HepG2 (cell line): ENCODE results near the gene ELP1. TPM values are rescaled to one million over a fixed set of nuclear protein-coding genes. Genes with fewer than 3 reads are reported as not detected.

Source experiments
- ATAC-seq: fragments of 200-7000 bp; cut with Tn5 transposase; 3 replicates; pipeline ENCODE4 v1.9.1; 2020; ENCODE audit warnings: mild to moderate bottlenecking, moderate library complexity
- BruUV-seq: library from RNA; stranded (reverse); fragments of 400-500 nt; replicated peaks from 2 replicates; lab custom pipeline; 2021; lab: Mats Ljungman, UMichigan
- CTCF ChIA-PET: fragments of 300-600 bp; formaldehyde crosslinking; extraction: SDS; loops from one replicate; lab custom pipeline; 2021; ENCODE audit warnings: low total read pairs, inconsistent platforms, low intra/inter-chr PET ratio; lab: Yijun Ruan, JAX
- POLR2A ChIA-PET: fragments of 350-600 bp; sonication (Branson Sonifier 250); formaldehyde crosslinking; loops from one replicate; lab custom pipeline; 2020; ENCODE audit warnings: antibody characterized with exemption, inconsistent platforms; lab: Yijun Ruan, JAX
- DNase-seq: peaks from one replicate; pipeline ENCODE4 v3.0.0-alpha.2; 2015; ENCODE audit warnings: low spot score
- FAIRE-seq: peaks from 3 replicates; lab custom pipeline; 2011; peaks lifted over from hg19 to GRCh38; lab: Jason Lieb, UNC
- H2AFZ ChIP-seq: one replicate; pipeline ENCODE4 v1.6.1; 2011; ENCODE audit warnings: low read length, inconsistent platforms
- H3K27ac ChIP-seq: fragments of 300-600 bp; 3 replicates; pipeline ENCODE4 v1.8.0; 2011; ENCODE audit warnings: mixed run types, mild to moderate bottlenecking, mixed read lengths, low read length, inconsistent platforms; ENCODE audit not compliant: insufficient read depth; ENCODE audit errors: extremely low read length
- H3K27me3 ChIP-seq, 2 experiments: fragments of 200-600 bp in 1 of 2; 2 replicates in 1 of 2; 3 replicates in 1 of 2; pipeline versions ENCODE4 v1.6.0 to v1.8.0; 2011; ENCODE audit warnings: low read length in 2 of 2, mild to moderate bottlenecking in 2 of 2, moderate library complexity in 2 of 2, inconsistent platforms in 1 of 2; ENCODE audit not compliant: insufficient read depth in 2 of 2, control insufficient read depth in 1 of 2
- H3K36me3 ChIP-seq, 2 experiments: fragments of 200-600 bp in 1 of 2; replicated peaks in 1 of 2; 2 replicates in 1 of 2; 3 replicates in 1 of 2; pipeline versions ENCODE4 v1.5.1 to v1.8.0; 2011; ENCODE audit warnings: low read length in 2 of 2, inconsistent platforms in 1 of 2; ENCODE audit not compliant: insufficient read depth in 2 of 2, control insufficient read depth in 1 of 2
- H3K4me1 ChIP-seq: 2 replicates; pipeline ENCODE4 v1.5.1; 2012; ENCODE audit warnings: low read length, inconsistent platforms; ENCODE audit not compliant: insufficient read depth
- H3K4me2 ChIP-seq: 2 replicates; pipeline ENCODE4 v1.6.0; 2011; ENCODE audit warnings: low read depth, low read length, inconsistent platforms
- H3K4me3 ChIP-seq, 3 experiments: fragments of 200-600 bp in 1 of 3; sonication (generic), shearing (Covaris generic) in 1 of 3; replicated peaks in 1 of 3; 2 replicates each; pipeline ENCODE4 v1.5.1; 2011 to 2016; ENCODE audit warnings: low read length in 3 of 3, inconsistent platforms in 2 of 3, low read depth in 2 of 3, mild to moderate bottlenecking in 2 of 3, control low read depth in 1 of 3, mixed read lengths in 1 of 3; ENCODE audit not compliant: insufficient read depth in 1 of 3
- H3K79me2 ChIP-seq: one replicate; pipeline ENCODE4 v1.6.1; 2011; ENCODE audit warnings: low read length, inconsistent platforms; ENCODE audit not compliant: insufficient read depth
- H3K9ac ChIP-seq: 2 replicates; pipeline ENCODE4 v1.6.0; 2011; ENCODE audit warnings: mild to moderate bottlenecking, low read depth, low read length, inconsistent platforms; ENCODE audit not compliant: insufficient read depth
- H3K9me3 ChIP-seq: 2 replicates; pipeline ENCODE4 v1.5.1; 2012; ENCODE audit warnings: mild to moderate bottlenecking, low read length
- H4K20me1 ChIP-seq: 2 replicates; pipeline ENCODE4 v1.6.0; 2011; ENCODE audit warnings: inconsistent platforms, mild to moderate bottlenecking, low read length, moderate library complexity; ENCODE audit not compliant: insufficient read depth
- BRCA1 ChIP-seq: sonication (generic); formaldehyde crosslinking; IDR thresholded peaks from 2 replicates; pipeline ENCODE4 v1.4.0; 2020; ENCODE audit warnings: missing genetic modification reagents
- CREM ChIP-seq, 2 experiments: sonication (generic) in 1 of 2; formaldehyde crosslinking in 1 of 2; IDR thresholded peaks; 2 replicates each; pipeline versions ENCODE4 v1.4.0 to v1.6.1; 2016 to 2020; ENCODE audit warnings: antibody characterized with exemption in 1 of 2, mild to moderate bottlenecking in 1 of 2, missing genetic modification reagents in 1 of 2
- ELF3 ChIP-seq: IDR thresholded peaks from 2 replicates; pipeline ENCODE4 v1.6.1; 2016; ENCODE audit warnings: missing genetic modification reagents, missing compliant biosample characterization
- FOXP1 ChIP-seq, 2 experiments: fragments of 450-650 bp in 1 of 2; IDR thresholded peaks; 2 replicates each; pipeline ENCODE4 v1.6.1; 2017 to 2018; ENCODE audit warnings: antibody characterized with exemption in 1 of 2
- HOXA3 ChIP-seq: sonication (generic); formaldehyde crosslinking; IDR thresholded peaks from 2 replicates; pipeline ENCODE4 v1.5.0; 2020; ENCODE audit warnings: missing genetic modification reagents
- IRF1 ChIP-seq: sonication (generic); formaldehyde crosslinking; IDR thresholded peaks from 2 replicates; pipeline ENCODE4 v1.4.0; 2020; ENCODE audit warnings: low read depth, mild to moderate bottlenecking, missing genetic modification reagents
- MEF2D ChIP-seq: sonication (generic); formaldehyde crosslinking; IDR thresholded peaks from 2 replicates; pipeline ENCODE4 v1.5.1; 2020; ENCODE audit warnings: mild to moderate bottlenecking, missing genetic modification reagents
- NFKB2 ChIP-seq: sonication (generic); formaldehyde crosslinking; IDR thresholded peaks from 2 replicates; pipeline ENCODE4 v1.4.0; 2020; ENCODE audit warnings: missing genetic modification reagents, borderline replicate concordance
- NPAS2 ChIP-seq: sonication (generic); formaldehyde crosslinking; IDR thresholded peaks from 2 replicates; pipeline ENCODE4 v1.8.0; 2022; ENCODE audit warnings: mild to moderate bottlenecking, missing genetic modification reagents, borderline replicate concordance
- ONECUT2 ChIP-seq: sonication (generic); formaldehyde crosslinking; IDR thresholded peaks from 2 replicates; pipeline ENCODE4 v1.4.0; 2020; ENCODE audit warnings: missing genetic modification reagents
- SRSF1 ChIP-seq: fragments of 200-400 bp; formaldehyde crosslinking; optimal IDR thresholded peaks from 2 replicates; pipeline ENCODE3; 2017; ENCODE audit warnings: mild to moderate bottlenecking, low read depth, low read length, moderate library complexity
- TBP ChIP-seq: sonication (generic); formaldehyde crosslinking; IDR thresholded peaks from 2 replicates; pipeline ENCODE4 v1.5.0; 2020; ENCODE audit warnings: missing genetic modification reagents
- TIGD3 ChIP-seq: sonication (generic); formaldehyde crosslinking; IDR thresholded peaks from 2 replicates; pipeline ENCODE4 v1.5.1; 2020; ENCODE audit warnings: mild to moderate bottlenecking, missing genetic modification reagents, borderline replicate concordance
- ZBTB14 ChIP-seq: sonication (generic); formaldehyde crosslinking; IDR thresholded peaks from 2 replicates; pipeline ENCODE4 v1.4.0; 2020; ENCODE audit warnings: missing genetic modification reagents
- ZFYVE20 ChIP-seq: sonication (generic); formaldehyde crosslinking; IDR thresholded peaks from 2 replicates; pipeline ENCODE4 v1.8.0; 2023; ENCODE audit warnings: low read depth, mild to moderate bottlenecking, moderate library complexity, missing genetic modification reagents, borderline replicate concordance
- ZKSCAN1 ChIP-seq: fragments of 150-350 bp; IDR thresholded peaks from 2 replicates; pipeline ENCODE4 v1.6.1; 2014; ENCODE audit warnings: low read length
- ZNF331 ChIP-seq: sonication (generic); formaldehyde crosslinking; IDR thresholded peaks from 2 replicates; pipeline ENCODE4 v1.4.0; 2020; ENCODE audit warnings: missing genetic modification reagents
- ZNF720 ChIP-seq: sonication (generic); formaldehyde crosslinking; IDR thresholded peaks from 2 replicates; pipeline ENCODE4 v1.4.0; 2020; ENCODE audit warnings: missing genetic modification reagents
- ZNF775 ChIP-seq: sonication (generic); formaldehyde crosslinking; IDR thresholded peaks from 2 replicates; pipeline ENCODE4 v1.4.0; 2020; ENCODE audit warnings: missing genetic modification reagents, mild to moderate bottlenecking, moderate library complexity, borderline replicate concordance
- ZNF780A ChIP-seq: sonication (generic); formaldehyde crosslinking; IDR thresholded peaks from 2 replicates; pipeline ENCODE4 v1.8.0; 2022; ENCODE audit warnings: mild to moderate bottlenecking, missing genetic modification reagents, moderate library complexity
- WGBS: methylation state at CpG from one replicate; pipeline ENCODE4 v1.1.6; 2017; ENCODE audit warnings: low lambda C conversion rate; 5-methylcytosine and 5-hydroxymethylcytosine counted together
- in situ Hi-C: cut with HindIII; loops from 2 replicates; pipeline ENCODE4 v1.10.0; 2017; ENCODE audit warnings: low pct_unique_long_range_greater_than_20kb; ENCODE audit not compliant: extremely low pct_ligation_motif_present
- intact Hi-C: fragments of 100-400 bp; cut with micrococcal nuclease; formaldehyde crosslinking; loops from one replicate; pipeline ENCODE4 v1.10.0; 2022; ENCODE audit not compliant: unreplicated experiment
- polyA plus RNA-seq, 8 experiments: library from polyadenylated mRNA; depleted of rRNA in 3 of 8; stranded (reverse) in 7 of 8; unstranded in 1 of 8; fragments of >200 nt; fragmentation: Illumina TruSeq in 4 of 8; extraction: Trizol in 4 of 8; gene quantifications; 2 replicates each; pipeline versions ENCODE4 v1.2.1 to v1.2.3, GENCODE V29; 2011 to 2016; ENCODE audit warnings: low read depth in 4 of 8, missing spikeins in 1 of 8, mixed read lengths in 1 of 8; ENCODE audit not compliant: insufficient read depth in 1 of 8
- total RNA-seq, 5 experiments: library from RNA; depleted of rRNA; stranded (reverse); fragments of >200 nt; fragmentation: Illumina TruSeq; extraction: Trizol; gene quantifications; 2 replicates each; pipeline ENCODE4 v1.2.3, GENCODE V29; 2016; ENCODE audit warnings: low read depth in 1 of 5

Gene ELP1
- total and polyA plus RNA-seq, 2 of the 13 experiments (the other 11 are each of a cell fraction or from before 2014, with no cell fraction given), result 157 to 275 TPM

- H3K27me3 ChIP-seq, result no peaks in the 10 kb centered on the region
- H3K4me1 ChIP-seq, result peaks cover 97% of the 10 kb centered on the region
- ChIA-PET CTCF (interaction anchor here (2.0 kb wide), 1 partner anchor 65 kb away, joined by 12 read pairs; no protein-coding TSS in a partner anchor), POLR2A (interaction anchor here (0.6 to 1.7 kb wide), 5 partner anchors 10 to 64 kb away, joined by 3 to 8 read pairs (median 4); no protein-coding TSS in a partner anchor)
- ATAC-seq (peak; percentile 46), DNase-seq (peak; percentile 80), FAIRE-seq (peak; percentile 70)
- H3K4me2 ChIP-seq, result peak overlapping the region; percentile 39
- H3K9ac ChIP-seq, result peak overlapping the region; percentile 43
- peak overlapping the region; percentile 99 for H3K27ac ChIP-seq
- H3K9me3 ChIP-seq, result no peaks in the 10 kb centered on the region
- in situ Hi-C loops, result loop anchor here (5.0 kb wide), 1 partner anchor 43 kb away; the partner anchor contains the start of genes ABITRAM and ELP1
- 11% methylated on average over 4 of the region's 4 CpGs for WGBS
- peaks cover 20% of the 10 kb centered on the region for H3K79me2 ChIP-seq
- no peak overlapping the region for H3K4me3 ChIP-seq
- no peak overlapping the region for H2AFZ ChIP-seq
- intact Hi-C loops, result loop anchor here (2.0 to 5.0 kb wide), 2 partner anchors 43 to 65 kb away; partner anchors contain the start of genes ABITRAM and ELP1
- no TSS peak for BruUV-seq
- H4K20me1 ChIP-seq, result no peaks in the 10 kb centered on the region
- peaks cover 19 to 35% of the 10 kb centered on the region in 2 experiments for H3K36me3 ChIP-seq
- TF ChIP-seq NFKB2 (no peak), ONECUT2 (CRISPR knock-in tag) (no peak), ZKSCAN1 (no peak), SRSF1 (no peak), TBP (CRISPR knock-in tag) (no peak), ZBTB14 (CRISPR knock-in tag) (no peak), ZNF331 (CRISPR knock-in tag) (peak; percentile 6; the same call in 1 of the 2 replicates), FOXP1 (IDR thresholded peaks at IDR 0.05) (no peak), FOXP1 (CRISPR knock-in tag; IDR thresholded peaks at IDR 0.05) (peak; percentile 63; the same call in 1 of the 2 replicates), IRF1 (CRISPR knock-in tag) (no peak), CREM (IDR thresholded peaks at IDR 0.05) (peak; percentile 90), CREM (CRISPR knock-in tag; IDR thresholded peaks at IDR 0.05) (no peak), ELF3 (CRISPR knock-in tag) (peak; percentile 16; the same call in 1 of the 2 replicates), TIGD3 (no peak), BRCA1 (CRISPR knock-in tag) (no peak), ZFYVE20 (CRISPR knock-in tag) (no peak), HOXA3 (peak; percentile 50), MEF2D (CRISPR knock-in tag) (peak; percentile 79), NPAS2 (CRISPR knock-in tag) (no peak), ZNF780A (no peak), ZNF775 (CRISPR knock-in tag) (no peak), ZNF720 (CRISPR knock-in tag) (no peak)
Observed at GRCh38 chr9:108889649-108890067, 44.3 kb downstream of the ELP1 start.
